T-helper 1 cell treated with Interleukin-12 subunit alpha and Interleukin-12 subunit beta and Interleukin-4 antibody, amounts not matched to agents 30 μg/mL and 1 μg/mL, for 36 hours (primary cell): ENCODE results near the gene CLCN2.
A peak's percentile ranks its signal among the peaks of the same experiment; 100 is the strongest.
"Not testable (repeated sequence)": the region's sequence is repeated elsewhere in the genome, so short reads cannot be mapped to it uniquely, and the experiment has no call there.

Experiments
- H3K27ac Mint-ChIP-seq: one replicate; pipeline ENCODE4 v1.8.0; 2021; ENCODE audit warnings: mild to moderate bottlenecking, mixed read lengths
- H3K27me3 Mint-ChIP-seq: one replicate; pipeline ENCODE4 v1.8.0; 2021; ENCODE audit warnings: low read depth, mixed read lengths
- H3K36me3 Mint-ChIP-seq: one replicate; pipeline ENCODE4 v1.8.0; 2021; ENCODE audit warnings: low read depth, mixed read lengths
- H3K4me1 Mint-ChIP-seq: one replicate; pipeline ENCODE4 v1.8.0; 2021; ENCODE audit warnings: low read depth, mixed read lengths
- H3K4me3 Mint-ChIP-seq: one replicate; pipeline ENCODE4 v1.8.0; 2021; ENCODE audit warnings: mild to moderate bottlenecking, moderate library complexity, mixed read lengths
- H3K9me3 Mint-ChIP-seq: one replicate; pipeline ENCODE4 v1.8.0; 2021; ENCODE audit warnings: mixed read lengths

Gene CLCN2

GRCh38 chr3:184347321-184348056 is 13.9 kb downstream of the CLCN2 start:
- no peak overlapping the region for H3K4me3 Mint-ChIP-seq
- H3K27ac Mint-ChIP-seq, result no peak overlapping the region
- no peaks in the 10 kb centered on the region for H3K9me3 Mint-ChIP-seq
- H3K4me1 Mint-ChIP-seq, result no peaks in the 10 kb centered on the region
- no peaks in the 10 kb centered on the region for H3K27me3 Mint-ChIP-seq
- no peaks in the 10 kb centered on the region for H3K36me3 Mint-ChIP-seq

GRCh38 chr3:184346480-184347190 is 14.8 kb downstream of the CLCN2 start:
- H3K27ac Mint-ChIP-seq, result no peak overlapping the region
- H3K27me3 Mint-ChIP-seq, result no peaks in the 10 kb centered on the region
- no peak overlapping the region for H3K4me3 Mint-ChIP-seq
- H3K4me1 Mint-ChIP-seq, result no peaks in the 10 kb centered on the region
- no peaks in the 10 kb centered on the region for H3K36me3 Mint-ChIP-seq
- no peaks in the 10 kb centered on the region for H3K9me3 Mint-ChIP-seq

- Mint-ChIP-seq H3K4me1 (peaks cover 5% of the 10 kb centered on the region), H3K4me3 (no peak overlapping the region), H3K9me3 (no peaks in the 10 kb centered on the region), H3K27me3 (no peaks in the 10 kb centered on the region), H3K27ac (no peak overlapping the region), H3K36me3 (no peaks in the 10 kb centered on the region)
Measured at GRCh38 chr3:184345317-184346144, 15.9 kb downstream of the CLCN2 start.

- H3K27ac Mint-ChIP-seq, result no peak overlapping the region
- no peaks in the 10 kb centered on the region for H3K27me3 Mint-ChIP-seq
- H3K36me3 Mint-ChIP-seq, result no peaks in the 10 kb centered on the region
- peaks cover 6% of the 10 kb centered on the region for H3K4me1 Mint-ChIP-seq
- H3K4me3 Mint-ChIP-seq, result no peak overlapping the region
- H3K9me3 Mint-ChIP-seq, result no peaks in the 10 kb centered on the region
Measured at GRCh38 chr3:184344579-184345316, 16.7 kb downstream of the CLCN2 start.

GRCh38 chr3:184343200-184343876 is 18.1 kb downstream of the CLCN2 start:
- Mint-ChIP-seq H3K4me1 (peaks cover 10% of the 10 kb centered on the region), H3K27me3 (no peaks in the 10 kb centered on the region), H3K27ac (no peak overlapping the region), H3K36me3 (no peaks in the 10 kb centered on the region), H3K4me3 (no peak overlapping the region), H3K9me3 (no peaks in the 10 kb centered on the region)

- peaks cover 5% of the 10 kb centered on the region for H3K36me3 Mint-ChIP-seq
- H3K27me3 Mint-ChIP-seq, result peaks cover 6% of the 10 kb centered on the region
- no peak overlapping the region for H3K4me3 Mint-ChIP-seq
- H3K4me1 Mint-ChIP-seq, result peaks cover 16% of the 10 kb centered on the region
- H3K27ac Mint-ChIP-seq, result no peak overlapping the region
- H3K9me3 Mint-ChIP-seq, result no peaks in the 10 kb centered on the region
Measured at GRCh38 chr3:184341925-184342324, 19.5 kb downstream of the CLCN2 start.

- not testable (repeated sequence) for H3K27ac Mint-ChIP-seq, H3K4me3 Mint-ChIP-seq, H3K9me3 Mint-ChIP-seq, H3K27me3 Mint-ChIP-seq
- Mint-ChIP-seq H3K4me1 (peaks cover 23% of the 10 kb centered on the region), H3K36me3 (peaks cover 12% of the 10 kb centered on the region)
Measured at GRCh38 chr3:184339451-184340135, 21.8 kb downstream of the CLCN2 start.

- no peaks in the 10 kb centered on the region for H3K9me3 Mint-ChIP-seq
- no peak overlapping the region for H3K27ac Mint-ChIP-seq
- H3K27me3 Mint-ChIP-seq, result peaks cover 6% of the 10 kb centered on the region
- H3K4me1 Mint-ChIP-seq, result peaks cover 29% of the 10 kb centered on the region
- H3K36me3 Mint-ChIP-seq, result peaks cover 18% of the 10 kb centered on the region
- H3K4me3 Mint-ChIP-seq, result no peak overlapping the region
Measured at GRCh38 chr3:184339001-184339400, 22.4 kb downstream of the CLCN2 start.

- Mint-ChIP-seq H3K4me1 (peaks cover 33% of the 10 kb centered on the region), H3K36me3 (peaks cover 22% of the 10 kb centered on the region), H3K9me3 (no peaks in the 10 kb centered on the region), H3K27me3 (peaks cover 6% of the 10 kb centered on the region), H3K4me3 (no peak overlapping the region), H3K27ac (no peak overlapping the region)
Measured at GRCh38 chr3:184338511-184338945, 22.9 kb downstream of the CLCN2 start.

GRCh38 chr3:184337981-184338380 is 23.4 kb downstream of the CLCN2 start:
- Mint-ChIP-seq H3K27ac (no peak overlapping the region), H3K9me3 (no peaks in the 10 kb centered on the region), H3K4me3 (peak overlapping the region; percentile 32), H3K27me3 (peaks cover 6% of the 10 kb centered on the region), H3K36me3 (peaks cover 27% of the 10 kb centered on the region), H3K4me1 (peaks cover 38% of the 10 kb centered on the region)

- peak within 1 kb of the TSS; percentile 84 for H3K4me3 Mint-ChIP-seq
- H3K27ac Mint-ChIP-seq, result peak within 1 kb of the TSS; percentile 84
- peaks cover 44% of the 10 kb centered on the region for H3K4me1 Mint-ChIP-seq
- H3K36me3 Mint-ChIP-seq, result peaks cover 34% of the 10 kb centered on the region
- peaks cover 6% of the 10 kb centered on the region for H3K27me3 Mint-ChIP-seq
- no peaks in the 10 kb centered on the region for H3K9me3 Mint-ChIP-seq
Measured at GRCh38 chr3:184337399-184337714, 24.0 kb downstream of the CLCN2 start, which contains the start of gene FAM131A. FAM131A (plus strand) TSS chr3:184337600; CDS start chr3:184337631, 31 bp downstream.

- peaks cover 46% of the 10 kb centered on the region for H3K4me1 Mint-ChIP-seq
- no peaks in the 10 kb centered on the region for H3K9me3 Mint-ChIP-seq
- H3K4me3 Mint-ChIP-seq, result peak overlapping the region; percentile 84
- H3K36me3 Mint-ChIP-seq, result peaks cover 39% of the 10 kb centered on the region
- peaks cover 6% of the 10 kb centered on the region for H3K27me3 Mint-ChIP-seq
- peak overlapping the region; percentile 84 for H3K27ac Mint-ChIP-seq
Measured at GRCh38 chr3:184336547-184337398, 24.6 kb downstream of the CLCN2 start.
